HL-60 (cell line): ENCODE measurements around the gene RAD51C.

Experiments used
- DNase-seq, 2 experiments: peaks; one replicate each; pipeline ENCODE4 v3.0.0-alpha.2; 2010 to 2020; ENCODE audit warnings: low read depth in 1 of 2, low spot score in 1 of 2
- H3K27ac ChIP-seq: fragments of 250-450 bp; sonication (Bioruptor Pico); replicated peaks from 2 replicates; pipeline ENCODE4 v1.5.1; 2020; ENCODE audit warnings: mild to moderate bottlenecking, moderate library complexity
- H3K27me3 ChIP-seq: fragments of 250-450 bp; sonication (Bioruptor Pico); 2 replicates; pipeline ENCODE4 v1.5.1; 2021; ENCODE audit warnings: mild to moderate bottlenecking, moderate library complexity; ENCODE audit not compliant: insufficient read depth, poor library complexity, severe bottlenecking
- H3K4me3 ChIP-seq: replicated peaks from 2 replicates; pipeline ENCODE4 v1.5.1; 2011; ENCODE audit warnings: mild to moderate bottlenecking, control low read depth, low read length; ENCODE audit not compliant: insufficient read depth
- CTCF ChIP-seq: IDR thresholded peaks from one replicate; pipeline ENCODE4 v1.5.1; 2011; ENCODE audit warnings: low read length, control low read depth, inconsistent platforms; ENCODE audit not compliant: insufficient read depth
- GABPA ChIP-seq: IDR thresholded peaks from 2 replicates; pipeline ENCODE4 v1.6.1; 2012; ENCODE audit warnings: low read depth
- POLR2AphosphoS5 ChIP-seq: IDR thresholded peaks from 2 replicates; pipeline ENCODE4 v1.6.1; 2012; ENCODE audit warnings: low read depth
- REST ChIP-seq: IDR thresholded peaks from 2 replicates; pipeline ENCODE4 v1.6.1; 2012; ENCODE audit warnings: low read depth; ENCODE audit not compliant: insufficient replicate concordance
- SPI1 ChIP-seq: IDR thresholded peaks from 2 replicates; pipeline ENCODE4 v1.6.1; 2012; ENCODE audit warnings: low read depth, mild to moderate bottlenecking, borderline replicate concordance

The RAD51C gene

DNA sequence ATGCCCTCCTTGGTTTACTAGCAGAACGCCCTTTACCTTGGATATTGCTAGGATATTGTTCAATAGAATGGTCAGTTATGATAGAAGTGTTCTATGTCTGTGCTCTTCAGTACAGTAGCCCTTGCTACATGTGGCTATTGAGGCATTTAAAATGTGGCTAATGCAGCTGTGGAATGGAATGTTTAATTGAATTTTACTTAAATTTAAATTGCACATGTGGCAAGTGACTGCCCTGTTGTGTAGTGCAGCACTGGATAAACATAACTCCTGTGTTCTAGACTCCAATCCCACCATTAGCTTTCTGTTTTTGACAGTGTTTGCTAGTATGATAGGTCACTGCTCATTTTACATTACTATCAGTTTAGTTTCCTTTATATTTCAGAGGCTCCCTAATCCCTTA, 29.9 kb downstream of the RAD51C start:
- Histone ChIP-seq H3K4me3 (no peak overlapping the region), H3K27me3 (no peaks in the 10 kb centered on the region), H3K27ac (no peak overlapping the region)
- no peak for TF ChIP-seq REST
- TF ChIP-seq POLR2AphosphoS5 = no peak
- TF ChIP-seq SPI1 = no peak
- no peak for TF ChIP-seq GABPA
- no peak for TF ChIP-seq CTCF
- no peak for DNase-seq

DNA sequence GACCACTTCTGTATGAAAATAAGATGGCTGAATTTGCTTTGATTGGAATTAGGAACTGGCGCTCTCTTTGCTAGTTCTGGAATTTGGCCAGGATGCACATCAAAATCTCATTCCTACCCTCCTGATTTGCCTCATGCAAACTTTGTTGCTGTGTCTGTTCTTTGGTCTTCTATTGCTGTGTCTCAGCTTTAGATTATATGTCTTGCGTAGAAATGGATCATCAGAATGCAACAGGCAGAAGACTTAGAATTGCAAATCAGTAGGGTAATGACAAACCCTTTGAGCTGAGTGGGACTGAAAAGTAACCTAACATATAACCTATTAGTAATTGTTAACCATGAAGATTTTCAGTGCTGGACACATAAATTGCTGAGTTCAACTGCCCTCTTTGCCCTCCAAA, 30.3 kb downstream of the RAD51C start:
- no peaks in the 10 kb centered on the region for H3K27me3 ChIP-seq
- no peak overlapping the region for H3K27ac ChIP-seq
- H3K4me3 ChIP-seq = no peak overlapping the region
- TF ChIP-seq CTCF (no peak), REST (no peak), GABPA (no peak), SPI1 (no peak), POLR2AphosphoS5 (no peak)
- DNase-seq = no peak

DNA sequence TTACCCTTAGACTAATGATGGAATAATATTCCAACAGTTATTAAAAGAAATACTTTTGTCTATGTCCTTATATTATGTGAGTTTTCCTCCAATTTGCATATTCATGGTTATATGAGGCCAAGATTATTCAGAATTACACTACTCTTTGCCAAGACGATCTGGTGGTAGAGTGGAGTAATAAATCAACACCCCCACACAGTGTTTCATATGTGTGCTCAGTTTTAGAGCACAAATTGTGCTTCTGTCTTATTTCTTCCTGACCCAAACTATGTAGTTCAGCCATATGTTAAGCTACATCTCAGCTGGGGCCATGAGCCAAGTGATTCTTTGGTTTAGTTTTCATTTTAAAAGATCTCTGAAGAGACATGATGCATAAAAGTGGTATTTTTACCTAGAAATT, 36.4 kb downstream of the RAD51C start:
- no peaks in the 10 kb centered on the region for H3K27me3 ChIP-seq

More for the DNA sequence above, 36.4 kb downstream of the RAD51C start:
- no peak for DNase-seq
- Histone ChIP-seq H3K4me3 (no peak overlapping the region), H3K27ac (no peak overlapping the region)
- TF ChIP-seq CTCF = no peak
- TF ChIP-seq GABPA = no peak
- TF ChIP-seq POLR2AphosphoS5 = no peak
- no peak for TF ChIP-seq SPI1
- no peak for TF ChIP-seq REST
